HEK293 (cell line): ENCODE data around the gene ME3.

Experiments
- IKZF3 ChIP-seq: fragments of 450-650 bp; IDR thresholded peaks from 2 replicates; pipeline ENCODE4 v1.5.0; 2018; ENCODE audit warnings: missing biosample characterization, mild to moderate bottlenecking, missing genetic modification characterization, moderate library complexity
- KLF1 ChIP-seq: fragments of 450-650 bp; formaldehyde crosslinking; IDR thresholded peaks from 2 replicates; pipeline ENCODE4 v1.5.1; 2016; ENCODE audit warnings: missing biosample characterization, missing genetic modification characterization
- SP2 ChIP-seq: fragments of 450-650 bp; formaldehyde crosslinking; IDR thresholded peaks from 2 replicates; pipeline ENCODE4 v1.5.1; 2016; ENCODE audit warnings: missing biosample characterization, missing genetic modification characterization
- YY1 ChIP-seq: fragments of 450-650 bp; formaldehyde crosslinking; IDR thresholded peaks from 2 replicates; pipeline ENCODE4 v1.5.1; 2018; ENCODE audit warnings: missing biosample characterization, missing genetic modification characterization
- ZBTB21 ChIP-seq: fragments of 450-650 bp; formaldehyde crosslinking; IDR thresholded peaks from 2 replicates; pipeline ENCODE4 v1.5.1; 2017; ENCODE audit warnings: missing biosample characterization, missing genetic modification characterization
- ZNF114 ChIP-seq: fragments of 450-650 bp; formaldehyde crosslinking; IDR thresholded peaks from 2 replicates; pipeline ENCODE4 v1.5.0; 2017; ENCODE audit warnings: missing biosample characterization, missing genetic modification characterization
- ZNF23 ChIP-seq: fragments of 450-650 bp; formaldehyde crosslinking; IDR thresholded peaks from 2 replicates; pipeline ENCODE4 v1.5.1; 2016; ENCODE audit warnings: missing biosample characterization, missing genetic modification characterization, borderline replicate concordance
- ZNF341 ChIP-seq: fragments of 450-650 bp; formaldehyde crosslinking; IDR thresholded peaks from 2 replicates; pipeline ENCODE4; 2016; ENCODE audit warnings: low read depth, missing biosample characterization, missing genetic modification characterization
- ZNF549 ChIP-seq: fragments of 450-650 bp; IDR thresholded peaks from 2 replicates; pipeline ENCODE4 v1.5.1; 2018; ENCODE audit warnings: missing biosample characterization, missing genetic modification characterization, mild to moderate bottlenecking, inconsistent platforms, moderate library complexity
- ZNF701 ChIP-seq: fragments of 450-650 bp; formaldehyde crosslinking; IDR thresholded peaks from 2 replicates; pipeline ENCODE4 v1.5.1; 2016; ENCODE audit warnings: missing biosample characterization, missing genetic modification characterization
- TF ChIP-seq, protein P1 (sequence below): fragments of 450-650 bp; formaldehyde crosslinking; IDR thresholded peaks from 2 replicates; pipeline ENCODE4 v1.5.1; 2016; ENCODE audit warnings: missing biosample characterization, missing genetic modification characterization
- TF ChIP-seq, protein P2 (sequence below): sonication (generic); formaldehyde crosslinking; IDR thresholded peaks from 2 replicates; pipeline ENCODE4 v1.8.1; 2022; ENCODE audit warnings: mild to moderate bottlenecking, moderate library complexity, missing genetic modification reagents
- TF ChIP-seq, protein P3 (sequence below): fragments of 450-650 bp; formaldehyde crosslinking; IDR thresholded peaks from 2 replicates; pipeline ENCODE4 v1.5.1; 2016; ENCODE audit warnings: missing biosample characterization, missing genetic modification characterization, low read depth
- TF ChIP-seq, protein P4 (sequence below): fragments of 450-650 bp; formaldehyde crosslinking; IDR thresholded peaks from 2 replicates; pipeline ENCODE4 v1.5.1; 2016; ENCODE audit warnings: missing biosample characterization, missing genetic modification characterization

DNA sequence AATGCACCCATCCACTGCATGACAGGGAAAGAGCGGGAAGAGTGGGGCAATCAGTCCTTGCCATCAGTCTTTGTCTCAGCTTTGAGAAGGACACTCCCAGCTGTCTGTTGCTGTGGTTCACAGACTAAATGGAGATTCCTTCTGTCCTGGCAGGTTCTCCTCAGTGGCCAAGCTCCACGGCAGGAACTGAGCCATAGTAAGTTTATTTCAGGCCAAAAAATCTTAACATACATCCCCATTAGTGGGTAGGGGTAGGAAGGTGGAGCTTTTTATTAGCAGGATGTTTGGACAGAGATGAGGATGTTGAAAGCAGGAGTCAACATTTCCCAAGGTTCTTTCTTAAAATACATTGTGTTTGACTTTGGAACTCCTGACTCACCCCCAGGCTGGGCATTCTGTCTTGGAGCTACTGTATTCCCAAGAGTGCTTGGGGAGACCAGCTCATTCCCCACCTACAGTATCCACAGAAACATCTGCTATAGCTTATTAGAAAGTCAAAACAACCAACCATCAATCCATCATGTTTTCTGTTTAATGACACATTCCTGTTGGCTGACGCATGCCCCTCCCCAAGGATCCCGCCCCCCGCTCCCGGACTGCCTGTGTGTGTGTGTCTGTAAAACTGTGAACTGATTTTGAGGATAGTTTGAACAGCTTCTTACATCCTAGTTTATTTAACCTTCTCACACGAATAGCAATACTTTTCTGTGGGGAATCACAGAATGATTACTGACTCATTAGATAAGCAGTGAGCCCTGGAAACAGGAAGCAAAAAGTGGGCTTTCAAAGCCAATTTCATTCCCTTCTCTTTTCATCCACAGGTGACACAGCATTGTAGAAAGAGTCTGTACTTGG is 188.2 kb downstream of the ME3 start:
- TF ChIP-seq, protein P1, sequence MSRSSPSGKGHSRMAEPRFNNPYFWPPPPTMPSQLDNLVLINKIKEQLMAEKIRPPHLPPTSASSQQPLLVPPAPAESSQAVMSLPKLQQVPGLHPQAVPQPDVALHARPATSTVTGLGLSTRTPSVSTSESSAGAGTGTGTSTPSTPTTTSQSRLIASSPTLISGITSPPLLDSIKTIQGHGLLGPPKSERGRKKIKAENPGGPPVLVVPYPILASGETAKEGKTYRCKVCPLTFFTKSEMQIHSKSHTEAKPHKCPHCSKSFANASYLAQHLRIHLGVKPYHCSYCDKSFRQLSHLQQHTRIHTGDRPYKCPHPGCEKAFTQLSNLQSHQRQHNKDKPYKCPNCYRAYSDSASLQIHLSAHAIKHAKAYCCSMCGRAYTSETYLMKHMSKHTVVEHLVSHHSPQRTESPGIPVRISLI (tag by site-specific recombination), result no peak
- TF ChIP-seq ZNF23 (tag by site-specific recombination), result no peak
- TF ChIP-seq ZBTB21 (tag by site-specific recombination), result no peak
- TF ChIP-seq ZNF341 (tag by site-specific recombination), result no peak
- TF ChIP-seq, protein P2, sequence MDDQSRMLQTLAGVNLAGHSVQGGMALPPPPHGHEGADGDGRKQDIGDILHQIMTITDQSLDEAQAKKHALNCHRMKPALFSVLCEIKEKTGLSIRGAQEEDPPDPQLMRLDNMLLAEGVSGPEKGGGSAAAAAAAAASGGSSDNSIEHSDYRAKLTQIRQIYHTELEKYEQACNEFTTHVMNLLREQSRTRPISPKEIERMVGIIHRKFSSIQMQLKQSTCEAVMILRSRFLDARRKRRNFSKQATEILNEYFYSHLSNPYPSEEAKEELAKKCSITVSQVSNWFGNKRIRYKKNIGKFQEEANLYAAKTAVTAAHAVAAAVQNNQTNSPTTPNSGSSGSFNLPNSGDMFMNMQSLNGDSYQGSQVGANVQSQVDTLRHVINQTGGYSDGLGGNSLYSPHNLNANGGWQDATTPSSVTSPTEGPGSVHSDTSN, result no peak
- TF ChIP-seq, protein P3, sequence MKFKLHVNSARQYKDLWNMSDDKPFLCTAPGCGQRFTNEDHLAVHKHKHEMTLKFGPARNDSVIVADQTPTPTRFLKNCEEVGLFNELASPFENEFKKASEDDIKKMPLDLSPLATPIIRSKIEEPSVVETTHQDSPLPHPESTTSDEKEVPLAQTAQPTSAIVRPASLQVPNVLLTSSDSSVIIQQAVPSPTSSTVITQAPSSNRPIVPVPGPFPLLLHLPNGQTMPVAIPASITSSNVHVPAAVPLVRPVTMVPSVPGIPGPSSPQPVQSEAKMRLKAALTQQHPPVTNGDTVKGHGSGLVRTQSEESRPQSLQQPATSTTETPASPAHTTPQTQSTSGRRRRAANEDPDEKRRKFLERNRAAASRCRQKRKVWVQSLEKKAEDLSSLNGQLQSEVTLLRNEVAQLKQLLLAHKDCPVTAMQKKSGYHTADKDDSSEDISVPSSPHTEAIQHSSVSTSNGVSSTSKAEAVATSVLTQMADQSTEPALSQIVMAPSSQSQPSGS (tag by site-specific recombination), result no peak
- TF ChIP-seq YY1 (tag by site-specific recombination), result no peak
- TF ChIP-seq, protein P4, sequence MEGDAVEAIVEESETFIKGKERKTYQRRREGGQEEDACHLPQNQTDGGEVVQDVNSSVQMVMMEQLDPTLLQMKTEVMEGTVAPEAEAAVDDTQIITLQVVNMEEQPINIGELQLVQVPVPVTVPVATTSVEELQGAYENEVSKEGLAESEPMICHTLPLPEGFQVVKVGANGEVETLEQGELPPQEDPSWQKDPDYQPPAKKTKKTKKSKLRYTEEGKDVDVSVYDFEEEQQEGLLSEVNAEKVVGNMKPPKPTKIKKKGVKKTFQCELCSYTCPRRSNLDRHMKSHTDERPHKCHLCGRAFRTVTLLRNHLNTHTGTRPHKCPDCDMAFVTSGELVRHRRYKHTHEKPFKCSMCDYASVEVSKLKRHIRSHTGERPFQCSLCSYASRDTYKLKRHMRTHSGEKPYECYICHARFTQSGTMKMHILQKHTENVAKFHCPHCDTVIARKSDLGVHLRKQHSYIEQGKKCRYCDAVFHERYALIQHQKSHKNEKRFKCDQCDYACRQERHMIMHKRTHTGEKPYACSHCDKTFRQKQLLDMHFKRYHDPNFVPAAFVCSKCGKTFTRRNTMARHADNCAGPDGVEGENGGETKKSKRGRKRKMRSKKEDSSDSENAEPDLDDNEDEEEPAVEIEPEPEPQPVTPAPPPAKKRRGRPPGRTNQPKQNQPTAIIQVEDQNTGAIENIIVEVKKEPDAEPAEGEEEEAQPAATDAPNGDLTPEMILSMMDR (tag by site-specific recombination), result no peak
- TF ChIP-seq SP2 (tag by site-specific recombination), result peak; percentile 47
- TF ChIP-seq ZNF549, result no peak
- TF ChIP-seq KLF1 (tag by site-specific recombination), result no peak
- no peak for TF ChIP-seq ZNF114 (tag by site-specific recombination)
- no peak for TF ChIP-seq IKZF3 (tag by site-specific recombination)
- TF ChIP-seq ZNF701 (tag by site-specific recombination), result no peak
